HEK293 (cell line): ENCODE measurements around the gene PBX3.

Experiments
- CTCF ChIA-PET: fragments of 350-600 bp; formaldehyde crosslinking; extraction: SDS; loops from one replicate; lab custom pipeline; 2021; ENCODE audit warnings: antibody characterized with exemption; lab: Yijun Ruan, JAX
- POLR2A ChIA-PET: fragments of 300-600 bp; formaldehyde crosslinking; extraction: SDS; loops from one replicate; lab custom pipeline; 2020; ENCODE audit warnings: antibody characterized with exemption, inconsistent platforms; lab: Yijun Ruan, JAX
- H3K27ac ChIP-seq: fragments of 200-500 bp; sonication (Bioruptor generic); 2 replicates; pipeline ENCODE4 v1.5.1; 2014; ENCODE audit warnings: low read depth, low read length, control low read depth, inconsistent platforms; ENCODE audit errors: extremely low read depth
- H3K36me3 ChIP-seq, 2 experiments: fragments of 200-500 bp in 1 of 2; sonication (Bioruptor generic) in 1 of 2; 1 replicate in 1 of 2; 2 replicates in 1 of 2; pipeline ENCODE4 v1.5.1; 2014 to 2017; ENCODE audit warnings: inconsistent platforms in 2 of 2, low read length in 2 of 2; ENCODE audit not compliant: control insufficient read depth in 2 of 2, insufficient read depth in 1 of 2
- H3K4me1 ChIP-seq: fragments of 200-500 bp; sonication (Bioruptor generic); 2 replicates; pipeline ENCODE4 v1.5.1; 2014; ENCODE audit warnings: mild to moderate bottlenecking, low read length, inconsistent platforms; ENCODE audit not compliant: control insufficient read depth, insufficient read depth
- H3K4me3 ChIP-seq: 2 replicates; pipeline ENCODE4 v1.5.1; 2011; ENCODE audit warnings: low read depth, mild to moderate bottlenecking, control low read depth, low read length, moderate library complexity
- H3K9me3 ChIP-seq: fragments of 200-500 bp; sonication (Bioruptor generic); 2 replicates; pipeline ENCODE4 v1.5.1; 2014; ENCODE audit warnings: low read depth, low read length, inconsistent platforms; ENCODE audit not compliant: control insufficient read depth, insufficient read depth
- KLF17 ChIP-seq: fragments of 450-650 bp; formaldehyde crosslinking; IDR thresholded peaks from 2 replicates; pipeline ENCODE4 v1.5.1; 2016; ENCODE audit warnings: missing biosample characterization, missing genetic modification characterization
- KLF9 ChIP-seq: fragments of 450-650 bp; formaldehyde crosslinking; IDR thresholded peaks from 2 replicates; pipeline ENCODE4 v1.5.1; 2016; ENCODE audit warnings: missing biosample characterization, missing genetic modification characterization, low read depth
- MZF1 ChIP-seq: fragments of 450-650 bp; formaldehyde crosslinking; IDR thresholded peaks from 2 replicates; pipeline ENCODE4 v1.5.1; 2017; ENCODE audit warnings: missing biosample characterization, missing genetic modification characterization, borderline replicate concordance
- OVOL3 ChIP-seq: fragments of 450-650 bp; formaldehyde crosslinking; IDR thresholded peaks from 2 replicates; pipeline ENCODE4 v1.5.1; 2016; ENCODE audit warnings: missing biosample characterization, missing genetic modification characterization
- PATZ1 ChIP-seq: fragments of 450-650 bp; formaldehyde crosslinking; IDR thresholded peaks from 2 replicates; pipeline ENCODE4 v1.5.1; 2016; ENCODE audit warnings: missing biosample characterization, missing genetic modification characterization
- RBAK ChIP-seq: fragments of 450-650 bp; formaldehyde crosslinking; IDR thresholded peaks from 2 replicates; pipeline ENCODE4 v1.5.1; 2016; ENCODE audit warnings: missing biosample characterization, missing genetic modification characterization
- ZBTB21 ChIP-seq: fragments of 450-650 bp; formaldehyde crosslinking; IDR thresholded peaks from 2 replicates; pipeline ENCODE4 v1.5.1; 2017; ENCODE audit warnings: missing biosample characterization, missing genetic modification characterization
- ZNF133 ChIP-seq: fragments of 450-650 bp; formaldehyde crosslinking; IDR thresholded peaks from 2 replicates; pipeline ENCODE4 v1.5.1; 2016; ENCODE audit warnings: missing biosample characterization, missing genetic modification characterization
- ZNF157 ChIP-seq: fragments of 450-650 bp; formaldehyde crosslinking; IDR thresholded peaks from 2 replicates; pipeline ENCODE4 v1.5.1; 2016; ENCODE audit warnings: missing biosample characterization, missing genetic modification characterization
- ZNF266 ChIP-seq: fragments of 450-650 bp; formaldehyde crosslinking; IDR thresholded peaks from 2 replicates; pipeline ENCODE4 v1.5.1; 2016; ENCODE audit warnings: missing biosample characterization, missing genetic modification characterization, low read depth
- ZNF280C ChIP-seq: fragments of 450-650 bp; formaldehyde crosslinking; IDR thresholded peaks from 2 replicates; pipeline ENCODE4 v1.5.1; 2016; ENCODE audit warnings: missing biosample characterization, missing genetic modification characterization
- ZNF404 ChIP-seq: fragments of 450-650 bp; formaldehyde crosslinking; IDR thresholded peaks from 2 replicates; pipeline ENCODE4 v1.5.1; 2017; ENCODE audit warnings: missing biosample characterization, missing genetic modification characterization
- ZNF555 ChIP-seq: fragments of 450-650 bp; formaldehyde crosslinking; conservative IDR thresholded peaks from 2 replicates; pipeline ENCODE4 v1.5.1; 2017; ENCODE audit warnings: missing biosample characterization, mild to moderate bottlenecking, missing genetic modification characterization, inconsistent platforms
- ZNF621 ChIP-seq: fragments of 450-650 bp; formaldehyde crosslinking; IDR thresholded peaks from 2 replicates; pipeline ENCODE4 v1.5.1; 2017; ENCODE audit warnings: missing biosample characterization, missing genetic modification characterization
- ZNF785 ChIP-seq: fragments of 450-650 bp; formaldehyde crosslinking; IDR thresholded peaks from 2 replicates; pipeline ENCODE4 v1.5.1; 2016; ENCODE audit warnings: missing biosample characterization, missing genetic modification characterization
- ZSCAN4 ChIP-seq: fragments of 450-650 bp; formaldehyde crosslinking; IDR thresholded peaks from 2 replicates; pipeline ENCODE4 v1.5.1; 2017; ENCODE audit warnings: missing biosample characterization, missing genetic modification characterization
- ZXDB ChIP-seq: fragments of 450-650 bp; formaldehyde crosslinking; IDR thresholded peaks from 2 replicates; pipeline ENCODE4 v1.5.1; 2016; ENCODE audit warnings: missing biosample characterization, missing genetic modification characterization
- TF ChIP-seq, protein P1 (sequence below): fragments of 450-650 bp; formaldehyde crosslinking; IDR thresholded peaks from 2 replicates; pipeline ENCODE4 v1.5.1; 2016; ENCODE audit warnings: missing biosample characterization, missing genetic modification characterization

PBX3 gene

GRCh38 chr9:125994066-125994943 is 247.1 kb downstream of the PBX3 start:
- Histone ChIP-seq H3K27ac (no peak overlapping the region), H3K4me3 (no peak overlapping the region), H3K36me3 (no peaks in the 10 kb centered on the region), H3K4me1 (no peaks in the 10 kb centered on the region), H3K9me3 (no peaks in the 10 kb centered on the region)
- ChIA-PET POLR2A (no interaction called here), CTCF (no interaction called here)
- TF ChIP-seq ZNF157 (tag by site-specific recombination), result no peak
- no peak for TF ChIP-seq ZNF404 (tag by site-specific recombination)
- TF ChIP-seq RBAK (tag by site-specific recombination), result no peak
- no peak for TF ChIP-seq PATZ1 (tag by site-specific recombination)
- no peak for TF ChIP-seq ZNF785 (tag by site-specific recombination)
- TF ChIP-seq, protein P1, sequence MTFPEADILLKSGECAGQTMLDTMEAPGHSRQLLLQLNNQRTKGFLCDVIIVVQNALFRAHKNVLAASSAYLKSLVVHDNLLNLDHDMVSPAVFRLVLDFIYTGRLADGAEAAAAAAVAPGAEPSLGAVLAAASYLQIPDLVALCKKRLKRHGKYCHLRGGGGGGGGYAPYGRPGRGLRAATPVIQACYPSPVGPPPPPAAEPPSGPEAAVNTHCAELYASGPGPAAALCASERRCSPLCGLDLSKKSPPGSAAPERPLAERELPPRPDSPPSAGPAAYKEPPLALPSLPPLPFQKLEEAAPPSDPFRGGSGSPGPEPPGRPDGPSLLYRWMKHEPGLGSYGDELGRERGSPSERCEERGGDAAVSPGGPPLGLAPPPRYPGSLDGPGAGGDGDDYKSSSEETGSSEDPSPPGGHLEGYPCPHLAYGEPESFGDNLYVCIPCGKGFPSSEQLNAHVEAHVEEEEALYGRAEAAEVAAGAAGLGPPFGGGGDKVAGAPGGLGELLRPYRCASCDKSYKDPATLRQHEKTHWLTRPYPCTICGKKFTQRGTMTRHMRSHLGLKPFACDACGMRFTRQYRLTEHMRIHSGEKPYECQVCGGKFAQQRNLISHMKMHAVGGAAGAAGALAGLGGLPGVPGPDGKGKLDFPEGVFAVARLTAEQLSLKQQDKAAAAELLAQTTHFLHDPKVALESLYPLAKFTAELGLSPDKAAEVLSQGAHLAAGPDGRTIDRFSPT (tag by site-specific recombination), result no peak
- no peak for TF ChIP-seq ZNF555 (tag by site-specific recombination)
- no peak for TF ChIP-seq ZNF621 (tag by site-specific recombination)
- TF ChIP-seq ZXDB (tag by site-specific recombination), result no peak
- no peak for TF ChIP-seq KLF17 (tag by site-specific recombination)
- no peak for TF ChIP-seq ZNF266 (tag by site-specific recombination)
- TF ChIP-seq ZSCAN4, result no peak
- TF ChIP-seq ZBTB21 (tag by site-specific recombination), result no peak
- TF ChIP-seq ZNF133, result no peak
- no peak for TF ChIP-seq OVOL3 (tag by site-specific recombination)
- TF ChIP-seq KLF9, result no peak
- TF ChIP-seq ZNF280C (tag by site-specific recombination), result no peak
- TF ChIP-seq MZF1 (tag by site-specific recombination), result no peak
